GM12865 (cell line): ENCODE results near the gene ARHGEF1.
"Not testable (repeated sequence)": the region's sequence is repeated elsewhere in the genome, so short reads cannot be mapped to it uniquely, and the experiment has no call there.

Experiments
- DNase-seq: peaks from one replicate; pipeline ENCODE4 v3.0.0; 2010; ENCODE audit warnings: low read depth
- H3K4me3 ChIP-seq: 2 replicates; pipeline ENCODE4 v1.5.1; 2011; ENCODE audit warnings: mild to moderate bottlenecking, low read depth, low read length, control low read depth
- TF ChIP-seq, protein P1 (sequence below): IDR thresholded peaks from 2 replicates; pipeline ENCODE4 v1.5.1; 2011; ENCODE audit warnings: low read length, control low read depth, low read depth, inconsistent platforms; ENCODE audit not compliant: insufficient read depth; ENCODE audit errors: missing control alignments

Gene ARHGEF1

DNA sequence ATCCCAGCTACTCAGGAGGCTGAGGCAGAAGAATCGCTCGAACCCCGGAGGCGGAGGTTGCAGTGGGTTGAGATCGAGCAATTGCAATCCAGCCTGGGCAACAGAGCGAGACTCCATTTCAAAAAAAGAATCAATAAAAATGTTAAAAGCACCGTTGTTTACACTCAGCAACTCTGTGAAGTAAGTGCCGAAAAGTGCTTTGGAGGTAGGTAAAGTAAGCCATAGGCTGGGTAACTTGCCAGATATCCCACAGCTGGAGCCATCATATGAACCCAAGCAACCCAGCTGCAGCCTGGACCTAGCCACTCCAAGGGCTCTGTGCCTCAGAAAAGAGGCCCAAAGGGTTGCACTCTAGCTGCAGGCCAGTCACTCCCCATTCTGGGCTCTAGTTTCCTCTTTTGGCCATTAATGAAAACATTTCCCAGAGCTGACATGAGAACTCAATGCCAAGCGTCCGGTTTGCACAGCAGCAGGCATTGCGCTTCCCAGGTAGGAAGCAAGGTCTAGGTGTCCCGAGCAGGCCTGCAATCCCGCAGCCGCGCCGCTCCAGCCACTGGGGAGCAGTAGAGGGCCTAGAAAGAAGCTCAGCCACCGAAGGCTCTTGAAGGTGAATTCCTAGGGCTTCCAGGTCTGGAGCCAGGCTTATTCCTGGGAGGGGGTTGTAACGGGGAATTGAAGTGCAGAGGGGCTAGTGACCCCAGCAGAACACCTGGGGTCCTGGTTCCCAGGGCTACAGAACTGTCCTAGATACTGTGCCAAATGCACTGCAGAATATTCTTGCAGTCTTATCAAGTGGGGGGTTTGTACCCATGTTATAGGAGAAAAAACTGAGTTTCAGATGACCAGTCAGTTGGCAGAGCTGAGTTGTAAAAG, 10.0 kb upstream of the ARHGEF1 start:
- H3K4me3 ChIP-seq: no peak overlapping the region
- TF ChIP-seq, protein P1, sequence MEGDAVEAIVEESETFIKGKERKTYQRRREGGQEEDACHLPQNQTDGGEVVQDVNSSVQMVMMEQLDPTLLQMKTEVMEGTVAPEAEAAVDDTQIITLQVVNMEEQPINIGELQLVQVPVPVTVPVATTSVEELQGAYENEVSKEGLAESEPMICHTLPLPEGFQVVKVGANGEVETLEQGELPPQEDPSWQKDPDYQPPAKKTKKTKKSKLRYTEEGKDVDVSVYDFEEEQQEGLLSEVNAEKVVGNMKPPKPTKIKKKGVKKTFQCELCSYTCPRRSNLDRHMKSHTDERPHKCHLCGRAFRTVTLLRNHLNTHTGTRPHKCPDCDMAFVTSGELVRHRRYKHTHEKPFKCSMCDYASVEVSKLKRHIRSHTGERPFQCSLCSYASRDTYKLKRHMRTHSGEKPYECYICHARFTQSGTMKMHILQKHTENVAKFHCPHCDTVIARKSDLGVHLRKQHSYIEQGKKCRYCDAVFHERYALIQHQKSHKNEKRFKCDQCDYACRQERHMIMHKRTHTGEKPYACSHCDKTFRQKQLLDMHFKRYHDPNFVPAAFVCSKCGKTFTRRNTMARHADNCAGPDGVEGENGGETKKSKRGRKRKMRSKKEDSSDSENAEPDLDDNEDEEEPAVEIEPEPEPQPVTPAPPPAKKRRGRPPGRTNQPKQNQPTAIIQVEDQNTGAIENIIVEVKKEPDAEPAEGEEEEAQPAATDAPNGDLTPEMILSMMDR: peak; percentile 83
- DNase-seq: peak; percentile 84

DNA sequence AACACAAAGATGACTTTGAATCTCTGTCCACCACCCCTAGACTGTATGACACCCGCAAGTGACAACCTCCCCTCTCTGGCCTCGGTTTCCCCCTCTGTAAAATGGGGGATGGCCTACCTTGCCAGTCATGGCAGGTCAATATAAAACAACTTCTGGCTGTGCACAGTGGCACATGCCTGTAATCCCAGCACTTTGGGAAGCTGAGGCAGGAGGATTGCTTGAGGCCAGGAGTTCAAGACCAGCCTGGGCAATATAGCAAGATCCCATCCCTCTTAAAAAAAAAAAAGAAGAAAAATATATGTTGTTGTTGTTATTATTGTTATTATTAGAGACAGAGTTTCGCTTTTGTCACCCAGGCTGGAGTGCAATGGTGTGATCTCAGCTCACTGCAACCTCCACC, 7.0 kb upstream of the ARHGEF1 start:
- not testable (repeated sequence) for DNase-seq
- peak overlapping the region; percentile 16 for H3K4me3 ChIP-seq

DNA sequence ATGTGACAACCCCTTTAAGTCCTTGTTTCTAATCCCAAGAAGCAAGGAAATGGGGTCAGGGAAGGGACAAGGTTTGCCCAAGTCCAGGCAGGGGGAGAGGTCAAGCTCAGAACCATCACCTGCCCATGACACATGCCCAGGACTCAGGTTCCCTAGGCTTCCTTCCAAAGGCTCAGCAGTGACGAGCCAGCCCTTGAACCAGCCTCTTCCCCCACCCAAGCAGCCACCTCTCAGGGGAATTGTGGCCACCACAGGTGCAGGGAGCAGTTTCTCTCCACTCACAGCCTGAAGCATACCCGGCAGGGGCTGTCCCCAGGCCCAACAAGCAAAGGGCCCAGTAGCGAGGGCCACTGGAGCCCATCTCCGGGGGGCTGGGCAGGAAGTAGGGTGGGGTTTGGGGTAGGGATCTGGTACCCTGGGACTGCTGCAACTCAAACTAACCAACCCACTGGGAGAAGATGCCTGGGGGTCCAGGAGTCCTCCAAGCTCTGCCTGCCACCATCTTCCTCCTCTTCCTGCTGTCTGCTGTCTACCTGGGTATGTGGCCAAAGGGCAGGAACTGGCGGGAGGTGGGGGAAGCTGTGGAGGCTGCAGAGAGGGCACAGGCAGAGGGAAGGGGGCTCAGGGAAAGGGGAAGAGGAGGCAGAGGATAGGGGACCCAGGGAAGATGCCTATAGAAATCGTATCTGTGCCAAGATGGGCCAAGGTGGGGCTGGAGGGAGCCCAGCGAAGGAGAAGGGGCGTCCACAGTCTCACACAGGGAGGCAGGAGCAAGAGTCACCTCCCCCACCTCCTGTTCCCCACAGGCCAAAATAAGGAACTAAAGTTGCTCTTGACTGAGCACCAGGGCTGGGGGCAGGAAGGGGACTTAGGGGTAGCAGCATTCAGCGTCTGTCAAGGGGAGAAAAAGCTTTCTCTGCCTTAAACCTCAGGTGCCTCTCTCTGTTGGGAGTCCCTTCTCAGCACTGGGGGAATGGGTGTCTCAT, 5.8 kb upstream of the ARHGEF1 start, which contains the start of gene CD79A:
TSS of gene CD79A (plus strand) at position 433 of the 986 bp plus-strand sequence. CDS start at position 459, 26 bp downstream.
- peak within 1 kb of the TSS; percentile 90 for H3K4me3 ChIP-seq
- peak; percentile 96 for DNase-seq
- TF ChIP-seq, protein P1: no peak

DNA sequence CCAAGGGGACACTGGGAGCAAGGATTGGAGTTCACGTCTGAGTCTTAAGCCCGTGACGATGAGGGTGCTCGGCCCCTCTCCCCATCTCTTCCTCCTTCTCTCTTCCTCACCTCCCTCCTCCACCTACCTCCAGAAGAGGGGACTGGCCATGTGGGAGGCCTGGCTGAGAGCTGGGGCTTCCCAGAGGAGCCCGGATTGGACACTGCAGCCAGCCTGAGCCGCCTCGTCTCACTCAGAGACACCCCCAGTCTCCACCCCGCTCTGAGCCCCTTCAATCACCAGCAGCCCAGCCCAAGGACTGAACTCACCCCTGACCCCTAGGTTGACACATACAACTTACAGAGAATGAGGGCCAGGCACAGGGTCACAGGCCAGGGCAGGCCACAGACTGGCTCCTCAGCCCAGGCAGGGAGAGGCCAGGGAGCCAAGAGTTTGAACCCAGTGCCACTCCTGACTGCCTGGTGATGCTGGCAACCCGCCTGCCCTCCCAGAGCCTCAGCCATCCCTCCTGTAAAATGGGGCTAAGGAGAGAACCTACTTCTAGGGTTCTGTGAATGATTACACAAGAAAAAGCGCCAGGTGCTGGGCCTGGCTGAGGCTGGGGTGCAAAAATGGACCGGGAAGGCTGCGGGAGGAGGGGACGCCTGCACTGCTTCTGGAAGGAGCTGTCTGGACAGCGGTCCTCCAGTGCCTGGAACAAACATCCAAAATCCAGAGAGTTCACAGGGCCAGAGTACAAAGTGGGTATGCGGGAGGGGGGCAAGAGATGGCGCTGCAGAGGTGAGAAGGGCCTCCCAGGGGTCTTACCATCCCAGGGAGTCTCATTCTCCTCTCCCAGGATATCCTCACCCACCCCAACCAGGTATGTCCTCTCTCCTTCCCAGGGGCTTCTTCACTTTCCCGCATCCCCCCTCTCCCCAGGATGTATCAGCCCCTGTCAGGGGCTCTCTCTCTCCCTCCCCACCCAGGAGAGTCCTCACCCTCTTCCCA, 4.8 kb upstream of the ARHGEF1 start:
- peak; percentile 83 for DNase-seq
- peak overlapping the region; percentile 90 for H3K4me3 ChIP-seq
- TF ChIP-seq, protein P1: no peak

DNA sequence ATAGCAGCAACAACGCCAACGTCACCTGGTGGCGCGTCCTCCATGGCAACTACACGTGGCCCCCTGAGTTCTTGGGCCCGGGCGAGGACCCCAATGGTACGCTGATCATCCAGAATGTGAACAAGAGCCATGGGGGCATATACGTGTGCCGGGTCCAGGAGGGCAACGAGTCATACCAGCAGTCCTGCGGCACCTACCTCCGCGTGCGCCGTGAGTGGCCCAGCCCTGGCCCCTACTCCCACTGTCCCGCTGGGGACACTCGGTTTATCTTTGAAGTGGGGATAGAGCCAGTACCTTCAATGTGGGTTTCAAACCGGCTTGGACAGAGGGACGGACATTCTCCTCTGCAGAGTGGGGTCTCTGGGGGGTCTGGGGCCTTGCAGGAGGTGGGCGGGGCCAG, 3.9 kb upstream of the ARHGEF1 start:
- no peak for DNase-seq
- peak overlapping the region; percentile 90 for H3K4me3 ChIP-seq
- TF ChIP-seq, protein P1: no peak

DNA sequence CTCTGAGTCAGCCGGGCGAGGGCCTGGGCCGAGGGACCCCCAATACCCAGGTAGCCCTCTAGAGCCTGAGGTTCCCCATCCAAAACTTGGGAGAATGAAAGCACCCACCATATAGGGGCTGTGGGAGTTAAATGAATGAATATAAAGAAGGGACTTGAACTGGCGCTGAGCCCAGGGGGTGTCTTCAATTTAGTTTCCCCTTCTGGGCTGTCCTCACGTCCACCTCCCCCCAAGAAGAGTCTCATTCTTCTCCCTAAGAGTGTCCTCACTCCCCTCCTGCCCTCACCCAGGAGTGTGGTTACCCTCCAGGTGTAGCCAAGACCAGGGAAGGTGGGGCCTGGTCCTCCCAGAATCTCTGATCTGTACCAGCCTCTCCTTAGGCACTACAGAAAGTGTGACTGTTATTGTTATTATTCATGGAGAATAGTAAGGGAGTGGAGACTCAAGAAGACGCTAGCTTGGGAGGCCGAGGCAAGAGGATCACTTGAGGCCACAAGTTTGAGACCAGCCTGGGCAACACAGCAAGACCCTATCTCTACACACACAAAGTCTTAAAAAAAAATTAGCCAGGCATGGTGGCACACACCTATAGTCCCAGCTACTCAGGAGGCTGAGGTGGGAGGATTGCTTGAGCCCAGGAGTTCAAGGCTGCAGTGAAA, 3.2 kb upstream of the ARHGEF1 start:
- TF ChIP-seq, protein P1: no peak
- DNase-seq: no peak

More for the DNA sequence above, 3.2 kb upstream of the ARHGEF1 start:
- no peak overlapping the region; the same call in 1 of the 2 replicates for H3K4me3 ChIP-seq
